Astrocyte (in vitro differentiated cells and primary cell): ENCODE data around the gene KMT2B.

Experiments
- CTCF ChIP-seq: IDR thresholded peaks from 2 replicates; pipeline ENCODE4 v1.5.1; 2011; ENCODE audit warnings: low read depth, mild to moderate bottlenecking, inconsistent platforms, low read length, moderate library complexity; ENCODE audit not compliant: insufficient read depth
- EZH2 ChIP-seq: IDR thresholded peaks from 2 replicates; pipeline ENCODE4 v1.6.1; 2012; ENCODE audit warnings: mild to moderate bottlenecking, low read length, inconsistent platforms; ENCODE audit not compliant: insufficient read depth

GRCh38 chr19:35776102-35776788 is 58.4 kb downstream of the KMT2B start:
- no peak for TF ChIP-seq CTCF
- no peak for TF ChIP-seq EZH2
